ENCODE results near the gene OMP.

GRCh38 chr11:77143405-77144020, 40.9 kb downstream of the OMP start:
- TF ChIP-seq CTCF (IDR thresholded peaks at IDR 0.05) (no peak), POLR2A (IDR thresholded peaks at IDR 0.05) (no peak)
